ENCODE data around the gene MORC1. TPM values are rescaled to one million over a fixed set of nuclear protein-coding genes. Genes with fewer than 3 reads are reported as not detected.

Gene MORC1
- total RNA-seq, 1 experiment from 2014 or later: not detected

- no peak for DNase-seq (ENCODE audit: low spot score)
- in situ Hi-C loops (cut with HindIII; ENCODE audit: low sequenced_read_pairs): no loop called here
These were observed 151.2 kb downstream of the MORC1 start for GRCh38 chr3:108966773-108967172.

- in situ Hi-C loops (cut with HindIII; ENCODE audit: low sequenced_read_pairs): no loop called here
- no peak for DNase-seq (ENCODE audit: low spot score)
These were observed 158.9 kb downstream of the MORC1 start for GRCh38 chr3:108959017-108959416.

GRCh38 chr3:108953700-108954099, 164.2 kb downstream of the MORC1 start, which contains the start of gene GUCA1C:
TSS of gene GUCA1C (minus strand) at chr3:108953879. CDS start at chr3:108953762, 117 bp downstream.
- no peak for DNase-seq (ENCODE audit: low spot score)
- in situ Hi-C loops (cut with HindIII; ENCODE audit: low sequenced_read_pairs): no loop called here

- DNase-seq (ENCODE audit: low spot score): no peak
- in situ Hi-C loops (cut with HindIII; ENCODE audit: low sequenced_read_pairs): no loop called here
These were observed 164.7 kb downstream of the MORC1 start for GRCh38 chr3:108953210-108953609.

GRCh38 chr3:108951820-108952501, 166.0 kb downstream of the MORC1 start:
- no peak for DNase-seq (ENCODE audit: low spot score)
- in situ Hi-C loops (cut with HindIII; ENCODE audit: low sequenced_read_pairs): no loop called here

- no peak for DNase-seq (ENCODE audit: low spot score)
- in situ Hi-C loops (cut with HindIII; ENCODE audit: low sequenced_read_pairs): no loop called here
These were observed 170.1 kb downstream of the MORC1 start for GRCh38 chr3:108947855-108948254.

DNA sequence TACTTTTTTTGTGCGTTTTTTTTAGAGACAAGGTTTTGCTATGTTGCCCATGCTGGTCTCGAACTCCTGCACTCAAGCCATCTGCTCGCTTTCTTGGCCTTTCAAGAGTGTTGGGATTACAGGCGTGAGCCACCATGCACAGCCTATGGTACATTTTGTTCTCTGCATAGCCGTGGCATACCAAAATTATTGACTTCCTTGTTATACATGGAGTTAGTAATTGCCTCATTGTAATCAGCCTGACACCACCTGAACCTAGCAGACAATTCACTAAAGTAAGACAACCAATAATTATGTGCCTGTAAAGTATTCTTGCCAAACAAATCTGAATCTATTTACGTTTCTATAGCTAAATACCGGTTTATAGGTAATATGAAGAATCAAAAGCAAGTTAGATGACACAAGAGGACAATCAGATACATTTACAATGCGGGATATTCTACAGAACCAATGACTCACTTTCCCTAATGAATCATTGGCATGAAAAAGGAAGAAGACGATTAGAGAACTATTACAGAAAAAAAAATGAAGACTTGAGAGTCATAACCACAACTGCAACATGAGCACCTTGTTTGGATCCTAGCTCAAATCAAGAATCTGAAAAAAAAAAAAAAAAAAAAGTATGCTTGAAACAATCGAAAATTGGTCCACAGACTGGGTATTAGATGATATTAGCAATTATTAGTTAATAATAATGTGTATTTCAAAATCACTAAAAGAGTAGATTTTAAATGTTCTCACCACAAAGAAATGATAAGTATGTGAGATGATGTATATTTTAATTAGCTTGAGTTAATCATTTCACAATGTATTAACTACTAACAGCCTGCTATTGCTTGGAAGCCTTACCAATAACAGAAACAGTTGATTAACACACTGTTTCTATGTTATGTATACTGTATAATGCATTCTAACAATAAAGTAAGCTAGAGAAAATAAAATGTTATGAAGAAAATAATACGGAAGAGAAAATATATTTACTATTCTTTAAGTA, 171.3 kb downstream of the MORC1 start:
- no peak for DNase-seq (ENCODE audit: low spot score)
- in situ Hi-C loops (cut with HindIII; ENCODE audit: low sequenced_read_pairs): no loop called here

GRCh38 chr3:108940568-108941263, 177.2 kb downstream of the MORC1 start:
- no peak for DNase-seq (ENCODE audit: low spot score)
- in situ Hi-C loops (cut with HindIII; ENCODE audit: low sequenced_read_pairs): no loop called here

GRCh38 chr3:108940166-108940565, 177.8 kb downstream of the MORC1 start:
- in situ Hi-C loops (cut with HindIII; ENCODE audit: low sequenced_read_pairs): no loop called here

GRCh38 chr3:108936924-108937689, 180.8 kb downstream of the MORC1 start:
- in situ Hi-C loops (cut with HindIII; ENCODE audit: low sequenced_read_pairs): no loop called here
- no peak for DNase-seq (ENCODE audit: low spot score)

More at GRCh38 chr3:108940166-108940565, 177.8 kb downstream of the MORC1 start:
- DNase-seq (ENCODE audit: low spot score): no peak

- DNase-seq (ENCODE audit: low spot score): no peak
- in situ Hi-C loops (cut with HindIII; ENCODE audit: low sequenced_read_pairs): no loop called here
These were observed 186.9 kb downstream of the MORC1 start for GRCh38 chr3:108931035-108931434.

DNA sequence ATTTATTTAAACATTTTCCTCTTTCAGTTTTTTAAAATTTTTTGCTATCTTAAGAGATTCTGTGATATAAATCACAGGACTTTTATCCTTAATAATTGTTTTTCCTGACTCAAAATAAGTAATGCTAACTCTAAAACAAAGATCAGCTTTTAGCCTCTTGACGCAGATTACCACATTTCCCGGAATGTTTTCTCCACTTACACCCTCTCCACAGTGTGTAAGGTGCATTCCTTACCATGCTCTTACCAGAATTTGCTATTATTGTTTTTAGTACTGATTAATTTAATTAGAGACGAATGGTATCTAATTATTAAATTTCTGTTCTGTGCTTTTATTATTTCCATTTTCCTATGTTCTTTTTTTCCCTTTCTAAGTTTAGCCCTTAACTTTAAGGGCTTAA, 199.1 kb downstream of the MORC1 start:
- in situ Hi-C loops (cut with HindIII; ENCODE audit: low sequenced_read_pairs): no loop called here
- DNase-seq (ENCODE audit: low spot score): no peak

DNA sequence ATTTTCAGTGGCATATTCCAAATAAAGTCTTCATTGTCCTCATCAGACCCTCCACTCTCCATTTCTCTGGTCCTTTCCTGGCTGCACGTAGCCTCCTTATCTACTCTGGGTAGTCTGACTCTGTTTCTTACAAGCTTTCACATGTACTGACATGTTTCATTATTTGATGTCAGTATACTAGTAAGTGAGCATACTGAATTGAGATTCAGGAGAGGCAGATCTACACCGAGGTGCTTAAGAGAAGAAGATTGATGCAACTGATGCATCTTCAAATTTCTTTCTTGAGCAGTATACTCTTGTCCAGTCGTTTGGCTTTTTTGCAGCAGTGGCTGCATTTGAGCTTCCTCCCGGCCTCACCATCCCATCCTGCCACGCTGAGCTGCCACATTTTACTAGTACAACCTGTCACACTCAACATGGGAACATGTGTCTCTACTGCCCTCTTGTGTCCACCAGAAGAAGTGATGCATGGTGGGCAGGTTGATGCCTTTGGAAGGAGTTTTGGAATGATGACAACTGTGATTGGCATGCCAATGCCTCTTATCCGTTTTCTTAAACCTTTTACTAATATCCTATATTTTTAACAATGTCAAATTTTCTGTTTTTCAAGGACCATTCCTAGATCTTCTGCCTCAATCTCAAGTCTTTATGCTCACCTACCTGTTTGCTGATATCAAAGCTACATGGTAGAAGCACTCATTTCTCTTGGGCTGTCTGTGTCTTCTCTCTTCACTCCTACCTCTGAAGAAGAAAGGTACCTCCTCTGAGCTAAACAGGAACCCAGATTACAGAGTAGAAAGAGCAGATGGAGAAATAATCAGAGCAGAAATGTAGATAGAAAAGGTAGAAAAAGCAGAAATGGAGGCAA, 202.9 kb downstream of the MORC1 start:
- in situ Hi-C loops (cut with HindIII; ENCODE audit: low sequenced_read_pairs): no loop called here
- DNase-seq (ENCODE audit: low spot score): peak; percentile 47

DNA sequence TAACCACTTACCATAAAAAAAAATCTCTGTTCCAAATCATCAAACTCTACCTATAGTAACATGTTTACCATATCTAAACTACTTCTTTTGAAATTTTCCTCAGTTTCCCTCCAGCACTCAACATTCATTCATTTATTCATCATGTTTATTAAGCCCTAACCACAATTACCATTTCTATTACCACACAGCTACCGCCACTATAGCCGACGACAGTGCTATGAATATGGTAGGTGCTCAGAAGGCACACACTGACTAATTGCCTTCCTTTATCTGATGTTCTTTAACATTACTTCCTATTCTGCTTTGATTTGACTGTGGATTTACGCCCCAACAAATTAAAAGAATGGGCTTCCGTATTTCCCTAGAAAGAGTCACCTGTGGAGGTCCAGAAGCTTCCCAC, 208.1 kb downstream of the MORC1 start:
- in situ Hi-C loops (cut with HindIII; ENCODE audit: low sequenced_read_pairs): no loop called here
- DNase-seq (ENCODE audit: low spot score): no peak

Data from G401 (cell line).